Activated B cell treated with CpG ODN at 0.5 μM for 24 hours (primary cell): ENCODE measurements around the gene CDC42BPA. TPM values are rescaled to one million over a fixed set of nuclear protein-coding genes. Genes with fewer than 3 reads are reported as not detected.
A peak's percentile ranks its signal among the peaks of the same experiment; 100 is the strongest.

Experiments
- ATAC-seq: fragments of 200-7000 bp; cut with Tn5 transposase; one replicate; pipeline ENCODE4 v1.10.0; 2021; ENCODE audit warnings: low read depth, mild to moderate bottlenecking, moderate library complexity
- CTCF ChIA-PET: fragments of 350-600 bp; sonication (Branson Sonifier 250); formaldehyde crosslinking; loops from one replicate; lab custom pipeline; 2021; ENCODE audit warnings: antibody characterized with exemption; lab: Charles Lee
- POLR2A ChIA-PET: fragments of 350-600 bp; sonication (Branson Sonifier 250); formaldehyde crosslinking; loops from one replicate; lab custom pipeline; 2021; ENCODE audit warnings: antibody characterized with exemption; lab: Charles Lee
- DNase-seq: peaks from one replicate; pipeline ENCODE4 v3.0.0; 2022
- H3K27ac Mint-ChIP-seq: one replicate; pipeline ENCODE4 v1.8.0; 2020; ENCODE audit warnings: mixed read lengths
- H3K27me3 Mint-ChIP-seq: one replicate; pipeline ENCODE4 v1.8.0; 2021; ENCODE audit warnings: mixed read lengths
- H3K36me3 Mint-ChIP-seq: one replicate; pipeline ENCODE4 v1.8.0; 2021; ENCODE audit warnings: low read depth, mixed read lengths
- H3K4me1 Mint-ChIP-seq: one replicate; pipeline ENCODE4 v1.8.0; 2021; ENCODE audit warnings: mixed read lengths
- H3K4me3 Mint-ChIP-seq: one replicate; pipeline ENCODE4 v1.8.0; 2020; ENCODE audit warnings: mild to moderate bottlenecking, mixed read lengths
- H3K9me3 Mint-ChIP-seq: one replicate; pipeline ENCODE4 v1.8.0; 2020; ENCODE audit warnings: mixed read lengths
- CTCF ChIP-seq: fragments of 200-600 bp; IDR thresholded peaks from one replicate; pipeline ENCODE4 v1.8.0; 2022; ENCODE audit warnings: antibody characterized with exemption, mild to moderate bottlenecking
- intact Hi-C: fragments of 100-400 bp; cut with micrococcal nuclease; formaldehyde crosslinking; loops from one replicate; pipeline ENCODE4 v1.15.1; 2024
- total RNA-seq: library from RNA; stranded (reverse); gene quantifications from 2 replicates; pipeline ENCODE4 v1.2.3, GENCODE V29; 2022

CDC42BPA gene
- total RNA-seq, 1 donor from 2014 or later: 0.29 TPM

GRCh38 chr1:227323171-227323966, 5.1 kb upstream of the CDC42BPA start:
- peaks cover 23% of the 10 kb centered on the region for H3K27me3 Mint-ChIP-seq
- intact Hi-C loops: no loop called here

DNA sequence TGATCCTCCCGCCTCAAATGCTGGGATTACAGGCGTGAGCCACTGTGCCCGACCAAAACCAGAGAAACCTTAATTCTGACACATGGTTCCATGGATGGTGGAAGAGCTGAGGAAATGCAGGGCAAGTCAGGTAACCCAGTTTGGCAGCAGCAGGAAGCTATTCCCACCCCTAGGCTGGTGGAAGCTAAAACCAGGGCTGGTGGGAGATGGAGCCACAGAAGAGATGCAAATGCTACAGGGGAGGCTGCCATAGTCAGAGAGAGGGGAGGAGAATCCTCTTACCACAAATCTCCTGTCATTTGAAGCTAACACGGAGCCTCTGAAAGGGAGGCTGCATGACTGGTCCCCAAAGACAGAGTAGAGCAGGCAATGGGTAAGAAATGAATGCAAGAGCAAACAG, 4.1 kb upstream of the CDC42BPA start:
- no peak overlapping the region for H3K27ac Mint-ChIP-seq
- H3K4me1 Mint-ChIP-seq: peaks cover 8% of the 10 kb centered on the region
- peaks cover 26% of the 10 kb centered on the region for H3K27me3 Mint-ChIP-seq
- POLR2A ChIA-PET: no interaction called here
- no peaks in the 10 kb centered on the region for H3K9me3 Mint-ChIP-seq
- H3K36me3 Mint-ChIP-seq: no peaks in the 10 kb centered on the region
- CTCF ChIA-PET: no interaction called here
- TF ChIP-seq CTCF: no peak
- no peak overlapping the region for H3K4me3 Mint-ChIP-seq
- DNase-seq (no peak), ATAC-seq (no peak)
- intact Hi-C loops: no loop called here

More at GRCh38 chr1:227323171-227323966, 5.1 kb upstream of the CDC42BPA start:
- no peaks in the 10 kb centered on the region for H3K36me3 Mint-ChIP-seq
- DNase-seq (no peak), ATAC-seq (no peak)
- CTCF ChIA-PET: no interaction called here
- H3K9me3 Mint-ChIP-seq: no peaks in the 10 kb centered on the region
- H3K4me1 Mint-ChIP-seq: peaks cover 5% of the 10 kb centered on the region
- no peak overlapping the region for H3K4me3 Mint-ChIP-seq
- H3K27ac Mint-ChIP-seq: no peak overlapping the region
- POLR2A ChIA-PET: no interaction called here
- no peak for TF ChIP-seq CTCF

- CTCF ChIA-PET: no interaction called here
These were observed 2.7 kb upstream of the CDC42BPA start for GRCh38 chr1:227321035-227321434.

GRCh38 chr1:227320476-227320875, 2.2 kb upstream of the CDC42BPA start:
- no peak overlapping the region for H3K4me3 Mint-ChIP-seq
- H3K27me3 Mint-ChIP-seq: peaks cover 42% of the 10 kb centered on the region
- no peak overlapping the region for H3K27ac Mint-ChIP-seq
- ChIA-PET CTCF (no interaction called here), POLR2A (no interaction called here)
- H3K36me3 Mint-ChIP-seq: no peaks in the 10 kb centered on the region
- peaks cover 9% of the 10 kb centered on the region for H3K4me1 Mint-ChIP-seq
- ATAC-seq (no peak), DNase-seq (no peak)
- H3K9me3 Mint-ChIP-seq: no peaks in the 10 kb centered on the region
- no peak for TF ChIP-seq CTCF
- intact Hi-C loops: no loop called here

More at GRCh38 chr1:227321035-227321434, 2.7 kb upstream of the CDC42BPA start:
- no peak for ATAC-seq
- intact Hi-C loops: no loop called here
- H3K27me3 Mint-ChIP-seq: peaks cover 37% of the 10 kb centered on the region
- H3K4me1 Mint-ChIP-seq: peaks cover 9% of the 10 kb centered on the region
- no peak overlapping the region for H3K27ac Mint-ChIP-seq
- no peaks in the 10 kb centered on the region for H3K9me3 Mint-ChIP-seq
- POLR2A ChIA-PET: no interaction called here
- H3K4me3 Mint-ChIP-seq: no peak overlapping the region
- no peak for TF ChIP-seq CTCF
- no peak for DNase-seq
- H3K36me3 Mint-ChIP-seq: no peaks in the 10 kb centered on the region

GRCh38 chr1:227318853-227319607, 738 bp upstream of the CDC42BPA start:
- intact Hi-C loops: no loop called here
- Mint-ChIP-seq H3K4me3 (peak overlapping the region; percentile 60), H3K36me3 (no peaks in the 10 kb centered on the region), H3K27ac (no peak overlapping the region), H3K4me1 (peaks cover 9% of the 10 kb centered on the region), H3K9me3 (no peaks in the 10 kb centered on the region), H3K27me3 (peaks cover 42% of the 10 kb centered on the region)
- DNase-seq: no peak
- no peak for TF ChIP-seq CTCF
- POLR2A ChIA-PET: no interaction called here
- CTCF ChIA-PET: no interaction called here
- ATAC-seq: no peak
